Ascending aorta (tissue), 2 donors: ENCODE data around the gene SPAG9. TPM values are rescaled to one million over a fixed set of nuclear protein-coding genes. Genes with fewer than 3 reads are reported as not detected.

Source experiments
- DNase-seq, 2 donors: peaks; one replicate each; pipeline ENCODE4 v3.0.0-alpha.2; 2019; ENCODE audit warnings: low spot score in 2 of 2
- H3K27ac ChIP-seq, 2 donors: fragments of 200-600 bp; sonication (generic); one replicate each; pipeline ENCODE4 v1.5.1; 2016 to 2017; ENCODE audit warnings: mild to moderate bottlenecking in 1 of 2
- H3K27me3 ChIP-seq: fragments of 200-600 bp; sonication (generic); one replicate; pipeline ENCODE4 v1.5.1; 2017
- H3K36me3 ChIP-seq, 2 donors: fragments of 200-600 bp; sonication (generic); one replicate each; pipeline ENCODE4 v1.5.1; 2016
- H3K4me1 ChIP-seq, 2 donors: fragments of 200-600 bp; sonication (generic); one replicate each; pipeline ENCODE4 v1.5.1; 2016 to 2017; ENCODE audit warnings: mild to moderate bottlenecking in 1 of 2
- H3K4me3 ChIP-seq, 2 donors: fragments of 200-600 bp; sonication (generic); one replicate each; pipeline ENCODE4 v1.5.1; 2016 to 2017; ENCODE audit warnings: mild to moderate bottlenecking in 1 of 2
- H3K9me3 ChIP-seq, 2 donors: fragments of 200-600 bp; sonication (generic); one replicate each; pipeline ENCODE4 v1.5.1; 2016
- CTCF ChIP-seq, 3 experiments: fragments of 200-600 bp in 2 of 3; fragments of 450-650 bp in 1 of 3; sonication (generic) in 2 of 3; IDR thresholded peaks; one replicate each; pipeline ENCODE4 v1.5.1; 2016 to 2019; ENCODE audit warnings: antibody characterized with exemption in 3 of 3, mild to moderate bottlenecking in 1 of 3, moderate library complexity in 1 of 3
- intact Hi-C: fragments of 100-400 bp; cut with DNase I; formaldehyde crosslinking; loops from one replicate; pipeline ENCODE4 v1.15.1; 2023
- total RNA-seq: library from RNA; depleted of rRNA; stranded (reverse); fragments of >200 nt; gene quantifications from one replicate; pipeline ENCODE4 v1.1.0, GENCODE V29; 2016

The SPAG9 gene
- total RNA-seq, 1 donor from 2014 or later, result 41.3 TPM

- DNase-seq, result no peak
- Histone ChIP-seq H3K9me3 (no peaks in the 10 kb centered on the region), H3K4me3 (no peak overlapping the region), H3K27me3 (no peaks in the 10 kb centered on the region), H3K27ac (peak overlapping the region; percentile 40 to 63), H3K36me3 (no peaks in the 10 kb centered on the region), H3K4me1 (peaks cover 0 to 16% of the 10 kb centered on the region in 2 donors)
- TF ChIP-seq CTCF (IDR thresholded peaks at IDR 0.05), result no peak
- intact Hi-C loops, result loop anchor here (1.0 kb wide), 1 partner anchor 53 kb away; the partner anchor contains the start of gene TOB1
These were observed 201.8 kb downstream of the SPAG9 start for GRCh38 chr17:50918933-50919296.

- intact Hi-C loops, result no loop called here
- Histone ChIP-seq H3K4me1 (peaks cover 0 to 16% of the 10 kb centered on the region in 2 donors), H3K36me3 (no peaks in the 10 kb centered on the region), H3K4me3 (no peak overlapping the region), H3K9me3 (no peaks in the 10 kb centered on the region), H3K27ac (peak overlapping the region in 1 of 2 donors; percentile 40), H3K27me3 (no peaks in the 10 kb centered on the region)
- DNase-seq, result no peak
- TF ChIP-seq CTCF (IDR thresholded peaks at IDR 0.05), result no peak
These were observed 202.4 kb downstream of the SPAG9 start for GRCh38 chr17:50918071-50918932.

- no peak overlapping the region for H3K4me3 ChIP-seq
- DNase-seq, result no peak
- peaks cover 0 to 16% of the 10 kb centered on the region in 2 donors for H3K4me1 ChIP-seq
- no peaks in the 10 kb centered on the region for H3K27me3 ChIP-seq
- H3K36me3 ChIP-seq, result no peaks in the 10 kb centered on the region
- no peak overlapping the region for H3K27ac ChIP-seq
- no peaks in the 10 kb centered on the region for H3K9me3 ChIP-seq
- TF ChIP-seq CTCF (IDR thresholded peaks at IDR 0.05), result no peak
- intact Hi-C loops, result no loop called here
These were observed 203.3 kb downstream of the SPAG9 start for GRCh38 chr17:50917418-50917743.

- H3K27me3 ChIP-seq, result no peaks in the 10 kb centered on the region
- intact Hi-C loops, result no loop called here
- no peak overlapping the region for H3K27ac ChIP-seq
- H3K4me3 ChIP-seq, result no peak overlapping the region
- H3K4me1 ChIP-seq, result peaks cover 0 to 16% of the 10 kb centered on the region in 2 donors
- no peak for TF ChIP-seq CTCF (IDR thresholded peaks at IDR 0.05)
- H3K36me3 ChIP-seq, result no peaks in the 10 kb centered on the region
- no peaks in the 10 kb centered on the region for H3K9me3 ChIP-seq
- DNase-seq, result no peak
These were observed 203.8 kb downstream of the SPAG9 start for GRCh38 chr17:50916708-50917417.

- DNase-seq, result no peak
- Histone ChIP-seq H3K4me3 (no peak overlapping the region), H3K36me3 (no peaks in the 10 kb centered on the region), H3K4me1 (peaks cover 0 to 16% of the 10 kb centered on the region in 2 donors), H3K27ac (no peak overlapping the region), H3K27me3 (no peaks in the 10 kb centered on the region), H3K9me3 (no peaks in the 10 kb centered on the region)
- TF ChIP-seq CTCF (IDR thresholded peaks at IDR 0.05), result no peak
- intact Hi-C loops, result no loop called here
These were observed 204.5 kb downstream of the SPAG9 start for GRCh38 chr17:50916026-50916707.
